Ishikawa (cell line): ENCODE data around the gene YDJC.

Experiments
- CEBPB ChIP-seq: IDR thresholded peaks from 2 replicates; pipeline ENCODE4 v1.6.1; 2012
- CREB1 ChIP-seq: IDR thresholded peaks from 2 replicates; pipeline ENCODE4 v1.6.1; 2012; ENCODE audit warnings: low read depth
- EGR1 ChIP-seq: IDR thresholded peaks from 2 replicates; pipeline ENCODE4 v1.6.1; 2012
- EP300 ChIP-seq: IDR thresholded peaks from 2 replicates; pipeline ENCODE4 v1.6.1; 2012; ENCODE audit warnings: borderline replicate concordance
- NFIC ChIP-seq: IDR thresholded peaks from 2 replicates; pipeline ENCODE4 v1.6.1; 2012
- RAD21 ChIP-seq: IDR thresholded peaks from 2 replicates; pipeline ENCODE4 v1.6.1; 2012; ENCODE audit warnings: low read depth
- REST ChIP-seq: IDR thresholded peaks from 2 replicates; pipeline ENCODE4 v1.6.1; 2012; ENCODE audit warnings: low read depth, mild to moderate bottlenecking
- TAF1 ChIP-seq: IDR thresholded peaks from 2 replicates; pipeline ENCODE4 v1.6.1; 2012; ENCODE audit warnings: low read depth, mild to moderate bottlenecking
- TCF12 ChIP-seq: IDR thresholded peaks from 2 replicates; pipeline ENCODE4 v1.6.1; 2012; ENCODE audit warnings: low read depth
- TEAD4 ChIP-seq: IDR thresholded peaks from 2 replicates; pipeline ENCODE4 v1.6.1; 2012
- USF1 ChIP-seq: IDR thresholded peaks from 2 replicates; pipeline ENCODE4 v1.6.1; 2012
- YY1 ChIP-seq: IDR thresholded peaks from 2 replicates; pipeline ENCODE4 v1.6.1; 2012; ENCODE audit warnings: low read depth
- ZBTB7A ChIP-seq: IDR thresholded peaks from 2 replicates; pipeline ENCODE4 v1.6.1; 2012; ENCODE audit warnings: low read depth
- TF ChIP-seq, protein P1 (sequence below): IDR thresholded peaks from 2 replicates; pipeline ENCODE4 v1.6.1; 2012

- TF ChIP-seq, protein P1, sequence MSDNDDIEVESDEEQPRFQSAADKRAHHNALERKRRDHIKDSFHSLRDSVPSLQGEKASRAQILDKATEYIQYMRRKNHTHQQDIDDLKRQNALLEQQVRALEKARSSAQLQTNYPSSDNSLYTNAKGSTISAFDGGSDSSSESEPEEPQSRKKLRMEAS = no peak
- no peak for TF ChIP-seq USF1
- no peak for TF ChIP-seq EGR1
- TF ChIP-seq NFIC = no peak
- no peak for TF ChIP-seq RAD21
- TF ChIP-seq CEBPB = no peak
- TF ChIP-seq TAF1 = no peak
- TF ChIP-seq TEAD4 = no peak
- TF ChIP-seq EP300 = no peak
- TF ChIP-seq ZBTB7A = no peak
- no peak for TF ChIP-seq REST
- no peak for TF ChIP-seq TCF12
- no peak for TF ChIP-seq YY1
- TF ChIP-seq CREB1 = no peak
Measured at GRCh38 chr22:21579474-21579851, 50.4 kb downstream of the YDJC start.
